NCI-H2107 treated with DMSO at 0.1 percent for 48 hours (cell line): Measurements from ENCODE around the gene CLEC4E.
"Not testable (repeated sequence)": the region's sequence is repeated elsewhere in the genome, so short reads cannot be mapped to it uniquely, and the experiment has no call there.

Experiments used
- DNase-seq: peaks from one replicate; lab custom pipeline; 2025; ENCODE audit not compliant: unreplicated experiment; lab: John Stamatoyannopoulos, UW

The CLEC4E gene

DNA sequence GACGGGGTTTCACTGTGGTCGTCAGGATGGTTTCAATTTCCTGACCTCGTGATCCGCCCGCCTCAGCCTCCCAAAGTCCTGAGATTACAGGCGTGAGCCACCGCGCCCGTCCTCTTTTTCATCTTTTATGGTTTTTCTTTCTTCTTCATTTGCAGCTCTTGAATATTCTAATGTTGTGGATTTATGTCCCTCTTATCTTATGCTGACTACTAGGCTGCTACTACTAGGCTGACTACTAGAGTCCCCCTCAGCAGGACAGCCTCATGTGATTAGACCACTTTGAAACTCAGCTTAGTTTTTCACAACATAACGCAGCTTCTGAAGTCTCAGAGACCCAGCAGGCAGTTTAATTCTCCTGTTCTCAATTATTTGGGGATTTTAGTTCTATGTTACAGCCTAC lies 857 bp upstream of the CLEC4E start:
- no peak for DNase-seq

DNA sequence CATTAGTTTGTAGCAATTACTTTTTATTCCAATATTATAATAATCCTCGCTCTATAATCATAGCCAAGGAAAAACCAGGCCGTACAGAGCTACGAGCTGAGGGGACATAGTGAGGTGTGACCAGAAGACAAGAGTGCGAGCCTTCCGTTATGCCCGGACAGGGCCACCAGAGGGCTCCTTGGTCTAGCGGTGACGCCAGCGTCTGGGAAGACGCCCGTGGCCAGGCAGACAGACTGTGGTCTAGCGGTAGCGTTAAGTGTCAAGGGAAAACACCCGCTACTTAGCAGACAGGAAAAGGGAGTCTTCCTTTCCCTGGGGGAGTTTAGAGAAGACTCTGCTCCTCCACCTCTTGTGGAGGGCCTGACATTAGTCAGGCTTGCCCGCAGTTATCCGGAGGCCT lies 2.9 kb downstream of the CLEC4E start:
- not testable (repeated sequence) for DNase-seq

DNA sequence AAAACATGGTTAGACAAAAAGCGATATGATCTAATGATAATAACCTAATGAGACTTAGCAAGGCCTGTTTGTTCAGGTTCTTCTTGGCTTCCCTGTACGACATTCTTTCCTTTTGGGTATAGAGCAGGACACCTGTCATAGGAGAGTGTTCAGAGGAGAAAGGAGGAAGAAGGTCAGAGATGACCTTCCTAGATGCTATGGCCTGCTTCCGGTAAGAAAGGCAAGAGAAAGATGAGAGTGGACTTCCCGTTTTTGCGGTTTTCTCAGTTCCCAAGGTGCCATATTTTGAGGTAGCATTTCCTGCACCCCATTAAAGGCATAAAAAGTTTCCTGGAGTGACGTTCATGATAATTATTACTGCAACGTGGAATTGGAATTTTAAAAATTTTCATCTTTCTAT lies 8.7 kb downstream of the CLEC4E start:
- no peak for DNase-seq

DNA sequence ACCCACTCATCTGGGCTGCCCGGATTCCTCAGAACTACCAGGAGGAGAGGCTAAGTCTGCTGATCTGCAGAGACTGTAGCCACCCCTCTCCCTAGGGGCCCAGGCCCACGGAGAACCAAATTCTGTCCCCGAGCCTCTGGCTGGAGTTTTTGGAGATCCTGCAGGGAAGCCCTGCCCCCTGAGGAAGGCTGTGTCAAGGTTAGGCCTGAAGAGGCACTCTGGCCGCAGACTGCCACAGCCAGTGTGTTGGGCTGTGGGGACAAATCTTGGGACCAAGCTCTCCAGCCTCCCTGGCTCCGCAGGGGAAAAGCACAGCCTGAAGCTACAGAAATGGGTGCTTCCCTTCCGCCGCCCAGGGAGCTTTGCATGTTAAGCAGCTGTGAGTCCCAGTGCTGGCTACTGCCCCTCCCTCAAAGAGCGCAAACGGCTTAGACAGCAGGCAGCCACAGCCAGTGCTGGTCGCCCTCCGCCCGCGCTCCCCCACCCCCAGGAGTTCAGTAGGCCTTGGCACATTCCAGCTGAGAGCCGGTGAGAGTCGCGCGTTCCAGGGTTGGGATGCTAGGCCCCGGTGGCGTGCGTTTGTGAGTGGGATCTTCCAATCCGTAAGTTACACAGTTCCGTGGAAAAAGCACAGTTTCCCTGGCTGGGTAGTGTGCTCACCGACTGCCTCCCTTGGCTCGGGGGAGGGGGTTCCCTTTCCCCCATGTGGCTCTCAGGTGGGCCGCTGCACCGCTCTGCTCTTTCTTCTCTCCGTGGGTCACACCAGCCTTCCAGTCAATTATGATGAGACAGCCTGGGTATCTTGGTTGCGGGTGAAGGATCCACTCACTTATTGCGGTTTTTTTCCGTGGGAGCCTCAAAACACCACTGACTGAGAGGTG lies 13.2 kb downstream of the CLEC4E start:
- DNase-seq: no peak

DNA sequence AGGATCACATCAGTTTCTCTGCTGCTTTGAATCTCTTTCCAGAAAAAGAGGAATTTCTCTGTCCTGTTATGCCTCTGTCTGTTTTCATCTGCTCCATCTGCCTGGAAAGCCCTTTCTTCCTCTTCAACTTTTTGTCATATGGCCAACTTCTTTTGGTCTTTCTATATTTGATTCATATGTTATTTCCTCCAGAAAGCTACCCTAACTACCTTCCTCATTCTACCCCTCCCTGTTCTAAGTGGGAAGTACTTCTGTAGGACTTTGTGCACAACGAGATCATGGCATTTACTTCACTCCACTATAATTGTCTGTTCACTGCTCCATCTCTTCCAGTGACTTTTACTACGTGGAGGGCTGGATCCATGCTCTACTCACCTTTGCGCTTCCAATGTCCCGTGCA lies 21.5 kb downstream of the CLEC4E start:
- no peak for DNase-seq

GRCh38 chr12:8517971-8518370 lies 22.7 kb downstream of the CLEC4E start:
- DNase-seq: no peak

- no peak for DNase-seq
These were observed 27.4 kb downstream of the CLEC4E start, which contains the start of gene CLEC4D for GRCh38 chr12:8513256-8513655. TSS of gene CLEC4D (plus strand) at chr12:8513503. CDS start at chr12:8513733, 230 bp downstream.

DNA sequence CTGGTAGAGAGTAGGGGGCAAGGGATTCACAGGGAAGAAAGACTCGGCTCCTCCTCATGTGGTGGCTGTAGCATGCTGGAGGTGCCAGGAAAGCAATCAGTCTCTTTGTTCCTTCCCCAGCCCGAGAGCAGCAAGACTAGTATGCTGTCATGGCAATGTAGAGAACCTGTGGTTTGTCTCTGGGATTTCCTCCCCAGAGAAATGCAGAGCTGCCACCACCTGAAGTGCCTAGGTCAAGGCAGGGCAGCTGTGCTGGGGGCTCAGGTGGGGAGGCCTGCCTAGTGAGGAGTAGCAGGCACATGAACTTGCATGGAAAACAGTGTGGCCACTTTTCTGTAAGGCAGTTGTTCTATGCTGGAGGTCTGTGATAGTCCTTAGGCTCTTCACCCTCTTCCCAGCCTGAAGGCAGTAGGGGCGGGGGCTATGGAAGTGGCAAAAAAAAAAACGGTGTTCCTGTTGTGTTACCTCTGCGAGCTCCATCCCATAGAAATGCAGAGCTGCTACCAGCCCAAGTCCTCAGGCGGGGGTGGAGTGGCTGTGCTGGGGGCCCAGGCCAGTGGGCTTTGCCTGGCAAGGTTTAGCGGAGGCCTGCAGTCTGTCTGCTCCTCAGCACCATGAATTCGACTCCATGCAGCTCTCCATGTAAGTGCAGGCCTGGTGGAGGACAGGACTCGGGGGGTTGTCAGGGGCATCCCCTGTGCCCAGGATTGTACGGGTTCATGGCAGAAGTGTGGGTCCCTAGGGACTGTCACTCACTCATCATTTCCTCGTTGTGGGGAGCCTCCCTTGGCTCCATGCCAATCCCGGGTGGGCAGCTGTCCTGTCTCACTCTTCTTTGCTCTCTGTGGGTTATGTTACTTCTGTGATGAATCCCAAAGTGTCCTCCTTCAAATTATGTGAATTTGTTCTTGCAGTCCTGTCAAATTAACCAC lies 31.5 kb downstream of the CLEC4E start:
- DNase-seq: no peak

- DNase-seq: no peak
These were observed 32.5 kb downstream of the CLEC4E start for GRCh38 chr12:8508223-8508622.

DNA sequence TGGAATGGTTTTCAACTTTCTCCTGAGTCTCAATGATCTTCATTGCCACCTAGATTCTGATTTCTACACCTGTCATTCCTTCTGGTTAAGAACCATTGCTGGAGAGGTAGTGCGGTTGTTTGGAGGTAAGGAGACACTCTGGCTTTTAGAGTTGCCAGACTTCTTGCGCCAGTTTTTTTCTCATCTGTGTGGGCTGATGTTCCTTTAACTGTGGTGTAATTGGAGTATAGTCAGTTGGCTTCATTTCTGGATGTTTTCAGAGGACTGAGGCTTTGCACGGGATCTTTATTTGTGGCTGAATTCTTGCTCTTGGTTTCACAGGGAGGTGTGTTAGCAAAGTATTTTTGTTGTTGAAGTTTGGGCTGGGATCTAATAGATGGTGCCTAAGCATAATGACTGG lies 33.1 kb downstream of the CLEC4E start:
- no peak for DNase-seq

DNA sequence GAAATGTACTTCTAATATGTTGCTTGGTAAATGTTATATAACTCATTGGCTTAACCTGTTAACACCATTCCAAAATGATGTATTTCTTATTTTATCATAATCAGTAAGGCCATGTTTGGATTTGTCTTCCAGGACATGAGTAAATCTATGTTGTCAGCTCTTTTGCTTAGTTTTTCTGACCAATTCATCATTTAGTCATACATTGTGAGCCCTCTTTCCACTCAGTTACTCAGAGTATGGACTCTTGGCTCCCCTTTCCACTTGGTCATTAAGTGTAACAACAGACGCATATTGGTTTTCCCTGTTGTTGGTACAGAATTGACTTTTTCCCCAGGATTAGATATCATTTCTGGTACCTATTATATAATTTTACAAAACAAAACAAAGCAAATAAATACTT lies 36.4 kb downstream of the CLEC4E start:
- no peak for DNase-seq

DNA sequence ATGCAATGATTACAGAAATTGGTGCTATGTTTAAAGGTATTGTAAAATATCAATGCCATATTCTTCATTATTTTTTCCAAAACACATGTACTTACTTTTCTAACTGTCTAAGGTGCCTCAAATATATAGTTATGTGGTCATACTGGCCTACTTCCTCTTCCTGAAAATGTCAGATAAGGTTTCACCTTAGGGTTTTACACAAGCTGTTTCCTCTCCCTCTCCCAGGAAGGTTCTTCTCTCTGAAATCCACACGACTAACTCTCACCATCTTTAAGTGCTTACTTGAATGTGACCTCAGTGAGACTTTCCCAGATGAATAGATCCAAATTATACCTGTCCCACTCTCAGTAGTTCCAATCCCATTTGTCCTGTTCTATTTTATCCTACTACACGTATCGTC lies 39.0 kb downstream of the CLEC4E start:
- no peak for DNase-seq

- no peak for DNase-seq
These were observed 41.1 kb downstream of the CLEC4E start for GRCh38 chr12:8499616-8500015.

DNA sequence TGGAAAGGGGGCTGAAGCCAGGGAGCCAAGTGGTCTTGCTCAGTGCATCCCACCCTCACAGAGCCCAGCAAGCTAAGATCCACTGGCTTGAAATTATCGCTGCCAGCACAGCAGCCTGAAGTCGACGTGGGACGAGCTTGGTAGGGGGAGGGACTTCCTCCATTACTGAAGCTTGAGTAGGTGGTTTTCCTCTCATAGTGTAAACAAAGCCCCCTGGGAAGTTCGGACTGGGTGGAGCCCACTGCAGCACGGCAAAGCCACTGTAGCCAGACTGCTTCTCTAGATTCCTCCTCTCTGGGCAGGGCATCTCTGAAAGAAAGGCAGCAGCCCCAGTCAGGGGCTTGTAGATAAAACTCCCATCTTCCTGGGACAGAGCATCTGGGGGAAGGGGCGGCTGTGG lies 44.6 kb downstream of the CLEC4E start:
- DNase-seq: not testable (repeated sequence)

DNA sequence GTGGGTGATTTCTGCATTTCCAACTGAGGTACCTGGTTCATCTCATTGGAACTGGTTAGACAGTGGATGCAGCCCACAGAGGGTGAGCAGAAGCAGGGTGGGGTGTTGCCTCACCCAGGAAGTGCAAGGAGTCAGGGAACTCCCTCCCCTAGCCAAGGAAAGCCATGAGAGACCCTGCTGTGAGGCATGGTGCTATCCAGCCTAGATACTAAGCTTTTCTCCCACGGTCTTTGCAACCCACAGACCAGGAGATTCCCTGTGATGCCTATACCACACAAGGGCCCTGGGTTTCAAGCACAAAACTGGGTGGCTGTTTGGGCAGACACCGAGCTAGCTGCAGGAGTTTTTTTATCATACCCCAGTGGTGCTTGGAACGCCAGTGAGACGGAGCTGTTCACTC lies 45.0 kb downstream of the CLEC4E start:
- DNase-seq: not testable (repeated sequence)

- no peak for DNase-seq
These were observed 47.6 kb downstream of the CLEC4E start for GRCh38 chr12:8493084-8493483.

- no peak for DNase-seq
These were observed 48.8 kb downstream of the CLEC4E start for GRCh38 chr12:8491646-8492530.
